H9 (cell line): ENCODE data around the gene OMG. TPM values are rescaled to one million over a fixed set of nuclear protein-coding genes. Genes with fewer than 3 reads are reported as not detected.

Experiments
- DNase-seq: peaks from one replicate; pipeline ENCODE4 v3.0.0-alpha.2; 2017
- H2AFZ ChIP-seq: one replicate; pipeline ENCODE4 v1.6.1; 2013; ENCODE audit warnings: mild to moderate bottlenecking, low read length, control low read depth, moderate library complexity
- H2AK5ac ChIP-seq: 2 replicates; pipeline ENCODE4 v1.6.1; 2013; ENCODE audit warnings: low read length, control low read depth, mixed read lengths; ENCODE audit not compliant: insufficient read length
- H2BK120ac ChIP-seq: one replicate; pipeline ENCODE4 v1.6.1; 2013; ENCODE audit warnings: low read depth, mild to moderate bottlenecking, low read length, control low read depth, inconsistent platforms; ENCODE audit not compliant: poor library complexity, severe bottlenecking
- H2BK12ac ChIP-seq: 2 replicates; pipeline ENCODE4 v1.6.1; 2013; ENCODE audit warnings: low read length, control low read depth, mixed read lengths, low read depth; ENCODE audit not compliant: insufficient read length
- H2BK15ac ChIP-seq: 2 replicates; pipeline ENCODE4 v1.6.1; 2013; ENCODE audit warnings: low read depth, low read length, control low read depth
- H2BK20ac ChIP-seq: one replicate; pipeline ENCODE4 v1.6.1; 2013; ENCODE audit warnings: low read depth, mild to moderate bottlenecking, low read length, control low read depth, inconsistent platforms; ENCODE audit not compliant: poor library complexity, severe bottlenecking
- H2BK5ac ChIP-seq: 2 replicates; pipeline ENCODE4 v1.6.1; 2013; ENCODE audit warnings: low read length, control low read depth, mixed read lengths; ENCODE audit not compliant: insufficient read length
- H3K14ac ChIP-seq: 2 replicates; pipeline ENCODE4 v1.6.1; 2013; ENCODE audit warnings: low read length, control low read depth; ENCODE audit not compliant: insufficient read depth
- H3K18ac ChIP-seq: 2 replicates; pipeline ENCODE4 v1.6.1; 2013; ENCODE audit warnings: low read depth, mild to moderate bottlenecking, mixed read lengths, low read length, control low read depth; ENCODE audit not compliant: insufficient read length
- H3K23ac ChIP-seq: 2 replicates; pipeline ENCODE4 v1.6.1; 2013; ENCODE audit warnings: low read length, control low read depth, mixed read lengths, low read depth; ENCODE audit not compliant: insufficient read length
- H3K23me2 ChIP-seq: 2 replicates; pipeline ENCODE4 v1.6.1; 2013; ENCODE audit warnings: low read depth, mild to moderate bottlenecking, mixed read lengths, low read length, control low read depth; ENCODE audit not compliant: insufficient read length, poor library complexity, severe bottlenecking
- H3K27ac ChIP-seq: 2 replicates; pipeline ENCODE4 v1.5.1; 2013; ENCODE audit warnings: low read length, control low read depth, mixed read lengths, low read depth; ENCODE audit not compliant: insufficient read length
- H3K27me3 ChIP-seq: 2 replicates; pipeline ENCODE4 v1.6.1; 2013; ENCODE audit warnings: low read length, control low read depth, inconsistent platforms; ENCODE audit not compliant: insufficient read depth
- H3K4ac ChIP-seq: 2 replicates; pipeline ENCODE4 v1.6.1; 2013; ENCODE audit warnings: low read depth, mild to moderate bottlenecking, control low read depth, inconsistent platforms, low read length, moderate library complexity
- H3K4me1 ChIP-seq: 2 replicates; pipeline ENCODE4 v1.6.1; 2013; ENCODE audit warnings: low read length, control low read depth, inconsistent platforms; ENCODE audit not compliant: insufficient read depth
- H3K4me2 ChIP-seq: 2 replicates; pipeline ENCODE4 v1.6.1; 2013; ENCODE audit warnings: low read length, control low read depth, mixed read lengths; ENCODE audit not compliant: insufficient read length, insufficient read depth
- H3K56ac ChIP-seq: 2 replicates; pipeline ENCODE4 v1.6.1; 2013; ENCODE audit warnings: low read depth, mild to moderate bottlenecking, mixed read lengths, low read length, control low read depth; ENCODE audit not compliant: insufficient read length
- H3K79me1 ChIP-seq: 2 replicates; pipeline ENCODE4 v1.6.1; 2013; ENCODE audit warnings: low read depth, mild to moderate bottlenecking, moderate library complexity, low read length, control low read depth, inconsistent platforms; ENCODE audit not compliant: insufficient read depth, poor library complexity, severe bottlenecking
- H3K79me2 ChIP-seq: 2 replicates; pipeline ENCODE4 v1.6.1; 2013; ENCODE audit warnings: low read length, control low read depth, inconsistent platforms; ENCODE audit not compliant: insufficient read depth
- H3K9ac ChIP-seq: 2 replicates; pipeline ENCODE4 v1.6.1; 2013; ENCODE audit warnings: low read length, control low read depth, mixed read lengths; ENCODE audit not compliant: insufficient read length; ENCODE audit errors: extremely low read depth
- H3K9me3 ChIP-seq: one replicate; pipeline ENCODE4 v1.6.1; 2013; ENCODE audit warnings: low read depth, low read length, inconsistent platforms; ENCODE audit not compliant: control insufficient read depth
- H3T11ph ChIP-seq: one replicate; pipeline ENCODE4 v1.6.1; 2013; ENCODE audit warnings: mild to moderate bottlenecking, low read length, control low read depth, inconsistent platforms
- H4K20me1 ChIP-seq: one replicate; pipeline ENCODE4 v1.6.1; 2013; ENCODE audit not compliant: control insufficient read depth, insufficient read length, insufficient read depth
- H4K5ac ChIP-seq: 2 replicates; pipeline ENCODE4 v1.6.1; 2013; ENCODE audit warnings: low read depth, mild to moderate bottlenecking, mixed read lengths, low read length, control low read depth; ENCODE audit not compliant: insufficient read length
- H4K8ac ChIP-seq: replicated peaks from 2 replicates; pipeline ENCODE4 v1.6.1; 2013; ENCODE audit warnings: low read length, control low read depth, mixed read lengths, low read depth; ENCODE audit not compliant: insufficient read length
- H4K91ac ChIP-seq: 2 replicates; pipeline ENCODE4 v1.6.1; 2013; ENCODE audit warnings: low read depth, mild to moderate bottlenecking, moderate library complexity, mixed read lengths, low read length, control low read depth; ENCODE audit not compliant: insufficient read length
- H3K27ac Mint-ChIP-seq, 3 experiments: 2 replicates in 2 of 3; 3 replicates in 1 of 3; pipeline ENCODE4 v1.8.0; 2020 to 2021; ENCODE audit warnings: mixed read lengths in 3 of 3, mild to moderate bottlenecking in 1 of 3, moderate library complexity in 1 of 3
- H3K27me3 Mint-ChIP-seq: 2 replicates; pipeline ENCODE4 v1.8.0; 2021; ENCODE audit warnings: low read depth, mild to moderate bottlenecking, moderate library complexity, mixed read lengths
- H3K36me3 Mint-ChIP-seq, 3 experiments: 2 replicates in 2 of 3; 3 replicates in 1 of 3; pipeline ENCODE4 v1.8.0; 2020 to 2021; ENCODE audit warnings: low read depth in 3 of 3, mixed read lengths in 3 of 3; ENCODE audit not compliant: insufficient read depth in 1 of 3
- H3K4me1 Mint-ChIP-seq, 2 experiments: 2 replicates each; pipeline ENCODE4 v1.8.0; 2020; ENCODE audit warnings: mixed read lengths in 2 of 2
- H3K4me3 Mint-ChIP-seq, 2 experiments: 2 replicates in 1 of 2; 3 replicates in 1 of 2; pipeline ENCODE4 v1.8.0; 2020 to 2021; ENCODE audit warnings: mild to moderate bottlenecking in 2 of 2, mixed read lengths in 2 of 2, moderate library complexity in 1 of 2
- H3K9me3 Mint-ChIP-seq, 2 experiments: 2 replicates in 1 of 2; 3 replicates in 1 of 2; pipeline ENCODE4 v1.8.0; 2020; ENCODE audit warnings: mild to moderate bottlenecking in 2 of 2, mixed read lengths in 2 of 2, moderate library complexity in 1 of 2
- WGBS: extraction: QIAGEN DNeasy Blood & Tissue Kit; methylation state at CpG from one replicate; pipeline ENCODE4 v1.1.7; 2013; ENCODE audit warnings: missing lambda C conversion rate, low lambda C conversion rate, mixed read lengths; ENCODE audit not compliant: insufficient read length; ENCODE audit errors: extremely low coverage; 5-methylcytosine and 5-hydroxymethylcytosine counted together
- total RNA-seq: library from RNA; stranded (reverse); gene quantifications from 2 replicates; pipeline ENCODE4 v1.2.1, GENCODE V29; 2021
- TF ChIP-seq, protein P1 (sequence below): fragments of 200-600 bp; sonication (generic); conservative IDR thresholded peaks from 3 replicates; pipeline ENCODE4 v1.8.0; 2021; ENCODE audit warnings: antibody characterized with exemption, mild to moderate bottlenecking

Gene OMG
- total RNA-seq, 1 experiment from 2014 or later: not detected

DNA sequence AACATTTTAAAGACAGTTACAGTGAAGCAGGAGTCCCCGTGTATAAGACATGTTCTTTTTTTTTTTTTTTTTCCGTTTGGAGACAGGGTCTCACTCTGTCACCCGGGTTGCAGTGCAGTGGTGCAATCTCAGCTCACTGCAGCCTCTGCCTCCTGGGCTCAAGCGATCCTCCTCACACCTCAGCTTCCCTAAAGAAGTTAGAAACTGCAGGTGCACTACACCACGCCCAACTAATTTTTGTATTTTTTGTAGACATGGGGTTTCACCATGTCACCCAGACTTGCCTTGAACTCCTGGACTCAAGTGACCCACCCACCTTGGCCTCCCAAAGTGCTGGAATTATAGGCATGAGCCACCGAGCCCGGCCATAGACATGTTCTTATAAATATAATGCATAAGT, 13.8 kb upstream of the OMG start:
- Histone ChIP-seq H3K14ac (no peak overlapping the region), H3K79me2 (no peaks in the 10 kb centered on the region)
- TF ChIP-seq, protein P1, sequence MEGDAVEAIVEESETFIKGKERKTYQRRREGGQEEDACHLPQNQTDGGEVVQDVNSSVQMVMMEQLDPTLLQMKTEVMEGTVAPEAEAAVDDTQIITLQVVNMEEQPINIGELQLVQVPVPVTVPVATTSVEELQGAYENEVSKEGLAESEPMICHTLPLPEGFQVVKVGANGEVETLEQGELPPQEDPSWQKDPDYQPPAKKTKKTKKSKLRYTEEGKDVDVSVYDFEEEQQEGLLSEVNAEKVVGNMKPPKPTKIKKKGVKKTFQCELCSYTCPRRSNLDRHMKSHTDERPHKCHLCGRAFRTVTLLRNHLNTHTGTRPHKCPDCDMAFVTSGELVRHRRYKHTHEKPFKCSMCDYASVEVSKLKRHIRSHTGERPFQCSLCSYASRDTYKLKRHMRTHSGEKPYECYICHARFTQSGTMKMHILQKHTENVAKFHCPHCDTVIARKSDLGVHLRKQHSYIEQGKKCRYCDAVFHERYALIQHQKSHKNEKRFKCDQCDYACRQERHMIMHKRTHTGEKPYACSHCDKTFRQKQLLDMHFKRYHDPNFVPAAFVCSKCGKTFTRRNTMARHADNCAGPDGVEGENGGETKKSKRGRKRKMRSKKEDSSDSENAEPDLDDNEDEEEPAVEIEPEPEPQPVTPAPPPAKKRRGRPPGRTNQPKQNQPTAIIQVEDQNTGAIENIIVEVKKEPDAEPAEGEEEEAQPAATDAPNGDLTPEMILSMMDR: no peak

More for the DNA sequence above, 13.8 kb upstream of the OMG start:
- Mint-ChIP-seq H3K4me1 (peaks cover 3 to 9% of the 10 kb centered on the region in 2 experiments), H3K4me3 (no peak overlapping the region), H3K36me3 (no peaks in the 10 kb centered on the region), H3K27me3 (no peaks in the 10 kb centered on the region), H3K9me3 (no peaks in the 10 kb centered on the region), H3K27ac (no peak overlapping the region)
- no peak overlapping the region for H2AFZ ChIP-seq
- no peak overlapping the region for H2AK5ac ChIP-seq
- H3K4me2 ChIP-seq: no peak overlapping the region
- no peak overlapping the region for H2BK12ac ChIP-seq
- H3K9me3 ChIP-seq: no peaks in the 10 kb centered on the region
- no peaks in the 10 kb centered on the region for H3K23me2 ChIP-seq
- H2BK5ac ChIP-seq: no peak overlapping the region
- H3K27me3 ChIP-seq: no peaks in the 10 kb centered on the region
- no peaks in the 10 kb centered on the region for H4K20me1 ChIP-seq
- H2BK120ac ChIP-seq: no peak overlapping the region
- H3T11ph ChIP-seq: no peak overlapping the region
- no peak overlapping the region for H4K5ac ChIP-seq
- H3K4ac ChIP-seq: no peak overlapping the region
- no peak overlapping the region for H3K9ac ChIP-seq
- no peak overlapping the region for H3K18ac ChIP-seq
- no peak overlapping the region for H3K56ac ChIP-seq
- H2BK20ac ChIP-seq: no peak overlapping the region
- H3K4me1 ChIP-seq: no peaks in the 10 kb centered on the region
- no peak overlapping the region for H3K27ac ChIP-seq
- no peak overlapping the region for H3K23ac ChIP-seq
- no CpG with 5 or more reads among the region's 7 CpGs for WGBS
- no peak overlapping the region for H4K91ac ChIP-seq
- no peaks in the 10 kb centered on the region for H3K79me1 ChIP-seq
- DNase-seq: no peak
- H4K8ac ChIP-seq: no peak overlapping the region
- no peak overlapping the region for H2BK15ac ChIP-seq
